GM12874 (cell line): ENCODE results near the gene APOF.

Experiments used
- TF ChIP-seq, protein P1 (sequence below): IDR thresholded peaks from 2 replicates; pipeline ENCODE4 v1.5.1; 2011; ENCODE audit warnings: low read depth, mild to moderate bottlenecking, control low read depth, low read length, moderate library complexity; ENCODE audit not compliant: insufficient read depth

The APOF gene

GRCh38 chr12:56351325-56351724, 11.3 kb downstream of the APOF start:
- TF ChIP-seq, protein P1, sequence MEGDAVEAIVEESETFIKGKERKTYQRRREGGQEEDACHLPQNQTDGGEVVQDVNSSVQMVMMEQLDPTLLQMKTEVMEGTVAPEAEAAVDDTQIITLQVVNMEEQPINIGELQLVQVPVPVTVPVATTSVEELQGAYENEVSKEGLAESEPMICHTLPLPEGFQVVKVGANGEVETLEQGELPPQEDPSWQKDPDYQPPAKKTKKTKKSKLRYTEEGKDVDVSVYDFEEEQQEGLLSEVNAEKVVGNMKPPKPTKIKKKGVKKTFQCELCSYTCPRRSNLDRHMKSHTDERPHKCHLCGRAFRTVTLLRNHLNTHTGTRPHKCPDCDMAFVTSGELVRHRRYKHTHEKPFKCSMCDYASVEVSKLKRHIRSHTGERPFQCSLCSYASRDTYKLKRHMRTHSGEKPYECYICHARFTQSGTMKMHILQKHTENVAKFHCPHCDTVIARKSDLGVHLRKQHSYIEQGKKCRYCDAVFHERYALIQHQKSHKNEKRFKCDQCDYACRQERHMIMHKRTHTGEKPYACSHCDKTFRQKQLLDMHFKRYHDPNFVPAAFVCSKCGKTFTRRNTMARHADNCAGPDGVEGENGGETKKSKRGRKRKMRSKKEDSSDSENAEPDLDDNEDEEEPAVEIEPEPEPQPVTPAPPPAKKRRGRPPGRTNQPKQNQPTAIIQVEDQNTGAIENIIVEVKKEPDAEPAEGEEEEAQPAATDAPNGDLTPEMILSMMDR = no peak

DNA sequence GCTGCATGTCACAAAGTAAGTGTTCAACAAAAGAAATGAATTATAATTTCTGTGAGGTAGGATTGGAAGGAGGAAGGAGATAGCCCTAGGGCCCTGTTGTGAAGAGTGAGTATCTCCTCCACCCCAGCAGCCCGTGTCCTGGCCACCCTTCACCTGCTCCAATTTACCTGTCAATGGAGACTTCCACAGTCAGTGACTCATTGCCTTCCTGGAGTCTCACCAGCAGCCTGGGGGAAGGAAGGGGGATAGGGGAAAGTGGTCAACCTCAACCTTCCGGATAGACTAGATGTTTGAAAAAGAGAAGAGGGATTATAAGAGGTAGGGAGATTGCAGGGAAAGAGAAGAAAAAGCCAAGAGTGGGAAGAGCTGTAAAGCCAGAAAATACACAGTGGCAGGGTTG, 12.0 kb downstream of the APOF start:
- TF ChIP-seq, protein P1 = no peak

DNA sequence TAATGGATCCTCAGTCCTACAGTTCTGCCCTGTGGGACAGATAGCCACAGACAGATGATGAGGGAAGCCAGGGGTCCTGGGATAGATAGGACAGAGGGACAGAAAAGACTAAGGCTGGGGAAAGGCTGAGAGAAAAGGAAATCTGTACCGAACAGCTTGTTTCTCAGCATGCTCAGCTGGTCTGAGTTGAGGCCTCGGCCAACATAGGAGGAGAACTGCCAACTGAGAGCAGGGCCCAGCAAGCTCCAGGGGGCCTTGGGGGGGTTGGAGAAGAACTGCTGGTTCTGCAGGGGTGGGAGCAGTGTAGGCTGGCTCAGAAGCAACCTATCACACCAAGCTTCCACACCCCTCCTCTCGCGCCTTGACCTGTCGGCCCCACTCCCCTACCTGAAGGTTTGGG, 13.9 kb downstream of the APOF start:
- TF ChIP-seq, protein P1 = no peak

GRCh38 chr12:56346675-56347074, 16.0 kb downstream of the APOF start:
- TF ChIP-seq, protein P1 = 0 out of 2 replicates have a peak, but pooled peaks have one; percentile 23

- TF ChIP-seq, protein P1 = no peak
Measured at GRCh38 chr12:56341616-56342015, 21.0 kb downstream of the APOF start.

GRCh38 chr12:56339158-56339422, 23.6 kb downstream of the APOF start:
- TF ChIP-seq, protein P1 = no peak

GRCh38 chr12:56338308-56339157, 24.1 kb downstream of the APOF start, which contains the start of gene IL23A:
Gene IL23A (plus strand): TSS chr12:56338884. CDS start chr12:56339045, 161 bp downstream.
- TF ChIP-seq, protein P1 = no peak
